ENCODE data around the gene SVIL.

Gene SVIL

GRCh38 chr10:29482591-29483431 lies 152.0 kb downstream of the SVIL start:
- H2AK5ac ChIP-seq (ENCODE audit: low read length), result no peak overlapping the region
- H3K4me2 ChIP-seq (ENCODE audit: low read length), result no peak overlapping the region
- H3K4me3 ChIP-seq (ENCODE audit: low read depth, low read length), result no peak overlapping the region
- no peaks in the 10 kb centered on the region for H3K9me3 ChIP-seq (ENCODE audit: insufficient read depth, low read depth, low read length)
- no peaks in the 10 kb centered on the region for H3K79me2 ChIP-seq (ENCODE audit: control insufficient read depth, insufficient read depth, low read length, poor library complexity)
- H4K12ac ChIP-seq (ENCODE audit: low read depth, low read length), result no peak overlapping the region
- peaks cover 19 to 34% of the 10 kb centered on the region in 2 experiments for H3K36me3 ChIP-seq (ENCODE audit: control insufficient read depth in 1 of 2, insufficient read depth in 2 of 2, low read length in 2 of 2)
- WGBS (ENCODE audit: extremely low coverage, insufficient coverage, insufficient read length), result no CpG with 5 or more reads among the region's 14 CpGs
- H2BK12ac ChIP-seq (ENCODE audit: low read length), result no peak overlapping the region
- peak overlapping the region; percentile 12 for H4K8ac ChIP-seq (ENCODE audit: low read depth, low read length)
- H2BK120ac ChIP-seq (ENCODE audit: insufficient read depth, low read length, poor library complexity), result no peak overlapping the region
- H3K79me1 ChIP-seq (ENCODE audit: low read length), result peaks cover 1% of the 10 kb centered on the region
- H3K9ac ChIP-seq (ENCODE audit: low read length), result no peak overlapping the region
- no peak overlapping the region for H3K14ac ChIP-seq (ENCODE audit: low read length)
- H2BK5ac ChIP-seq (ENCODE audit: low read depth, low read length, poor library complexity), result no peak overlapping the region
- no peak overlapping the region for H2AFZ ChIP-seq (ENCODE audit: insufficient read depth, low read length, poor library complexity)
- no peak overlapping the region for H4K91ac ChIP-seq (ENCODE audit: low read depth, low read length)
- no peak overlapping the region for H3K18ac ChIP-seq (ENCODE audit: low read length)
- no peak overlapping the region for H3K4ac ChIP-seq (ENCODE audit: low read depth, low read length)
- DNase-seq, result no peak
- H3K27ac ChIP-seq (ENCODE audit: low read depth, low read length), result peak overlapping the region; percentile 9
- H3K27me3 ChIP-seq (ENCODE audit: insufficient read depth, low read length), result no peaks in the 10 kb centered on the region
- H3K4me1 ChIP-seq (ENCODE audit: control insufficient read depth in 1 of 2, insufficient read depth in 2 of 2, low read length in 2 of 2), result peaks cover 0 to 17% of the 10 kb centered on the region in 2 experiments
- no peak overlapping the region for H3K23ac ChIP-seq (ENCODE audit: low read length)

- DNase-seq, result no peak
- Histone ChIP-seq H2BK120ac (ENCODE audit: insufficient read depth, low read length, poor library complexity) (no peak overlapping the region), H3K9me3 (ENCODE audit: insufficient read depth, low read depth, low read length) (no peaks in the 10 kb centered on the region), H3K4me1 (ENCODE audit: control insufficient read depth in 1 of 2, insufficient read depth in 2 of 2, low read length in 2 of 2) (peaks cover 0 to 17% of the 10 kb centered on the region in 2 experiments), H3K23ac (ENCODE audit: low read length) (no peak overlapping the region), H3K4me2 (ENCODE audit: low read length) (no peak overlapping the region), H3K36me3 (ENCODE audit: control insufficient read depth in 1 of 2, insufficient read depth in 2 of 2, low read length in 2 of 2) (peaks cover 24 to 31% of the 10 kb centered on the region in 2 experiments), H4K12ac (ENCODE audit: low read depth, low read length) (no peak overlapping the region), H3K18ac (ENCODE audit: low read length) (no peak overlapping the region), H3K4me3 (ENCODE audit: low read depth, low read length) (no peak overlapping the region), H3K79me1 (ENCODE audit: low read length) (peaks cover 1% of the 10 kb centered on the region), H3K27ac (ENCODE audit: low read depth, low read length) (no peak overlapping the region), H3K9ac (ENCODE audit: low read length) (no peak overlapping the region), H2AFZ (ENCODE audit: insufficient read depth, low read length, poor library complexity) (no peak overlapping the region), H4K8ac (ENCODE audit: low read depth, low read length) (no peak overlapping the region), H3K79me2 (ENCODE audit: control insufficient read depth, insufficient read depth, low read length, poor library complexity) (no peaks in the 10 kb centered on the region), H3K4ac (ENCODE audit: low read depth, low read length) (no peak overlapping the region), H2BK12ac (ENCODE audit: low read length) (no peak overlapping the region), H2BK5ac (ENCODE audit: low read depth, low read length, poor library complexity) (no peak overlapping the region), H3K14ac (ENCODE audit: low read length) (no peak overlapping the region), H3K27me3 (ENCODE audit: insufficient read depth, low read length) (no peaks in the 10 kb centered on the region), H2AK5ac (ENCODE audit: low read length) (no peak overlapping the region), H4K91ac (ENCODE audit: low read depth, low read length) (no peak overlapping the region)
- no CpG with 5 or more reads among the region's 5 CpGs for WGBS (ENCODE audit: extremely low coverage, insufficient coverage, insufficient read length)
These were observed 152.8 kb downstream of the SVIL start for GRCh38 chr10:29481906-29482440.

- Histone ChIP-seq H3K4ac (ENCODE audit: low read depth, low read length) (no peak overlapping the region), H2AK5ac (ENCODE audit: low read length) (no peak overlapping the region), H4K12ac (ENCODE audit: low read depth, low read length) (no peak overlapping the region), H3K9me3 (ENCODE audit: insufficient read depth, low read depth, low read length) (no peaks in the 10 kb centered on the region), H3K4me1 (ENCODE audit: control insufficient read depth in 1 of 2, insufficient read depth in 2 of 2, low read length in 2 of 2) (peaks cover 0 to 17% of the 10 kb centered on the region in 2 experiments), H3K27ac (ENCODE audit: low read depth, low read length) (no peak overlapping the region), H3K79me2 (ENCODE audit: control insufficient read depth, insufficient read depth, low read length, poor library complexity) (no peaks in the 10 kb centered on the region), H3K23ac (ENCODE audit: low read length) (no peak overlapping the region), H3K9ac (ENCODE audit: low read length) (no peak overlapping the region), H2AFZ (ENCODE audit: insufficient read depth, low read length, poor library complexity) (no peak overlapping the region), H3K36me3 (ENCODE audit: control insufficient read depth in 1 of 2, insufficient read depth in 2 of 2, low read length in 2 of 2) (peaks cover 27% of the 10 kb centered on the region in 2 experiments), H3K14ac (ENCODE audit: low read length) (no peak overlapping the region), H3K4me2 (ENCODE audit: low read length) (no peak overlapping the region), H4K91ac (ENCODE audit: low read depth, low read length) (no peak overlapping the region), H2BK12ac (ENCODE audit: low read length) (no peak overlapping the region), H3K79me1 (ENCODE audit: low read length) (peaks cover 1% of the 10 kb centered on the region), H4K8ac (ENCODE audit: low read depth, low read length) (no peak overlapping the region), H2BK5ac (ENCODE audit: low read depth, low read length, poor library complexity) (no peak overlapping the region), H3K18ac (ENCODE audit: low read length) (no peak overlapping the region), H2BK120ac (ENCODE audit: insufficient read depth, low read length, poor library complexity) (no peak overlapping the region), H3K4me3 (ENCODE audit: low read depth, low read length) (no peak overlapping the region), H3K27me3 (ENCODE audit: insufficient read depth, low read length) (no peaks in the 10 kb centered on the region)
- no CpG with 5 or more reads among the region's 28 CpGs for WGBS (ENCODE audit: extremely low coverage, insufficient coverage, insufficient read length)
- no peak for DNase-seq
These were observed 154.5 kb downstream of the SVIL start for GRCh38 chr10:29479981-29480954.

Data from trophoblast cell (in vitro differentiated cells and primary cell).